ENCODE results near the gene ICAM3. TPM values are rescaled to one million over a fixed set of nuclear protein-coding genes. Genes with fewer than 3 reads are reported as not detected.

ICAM3 gene
- polyA plus RNA-seq, 1 donor (not counting 4 experiments of a cell fraction or from before 2014, with no cell fraction given), result 4.7 TPM

DNA sequence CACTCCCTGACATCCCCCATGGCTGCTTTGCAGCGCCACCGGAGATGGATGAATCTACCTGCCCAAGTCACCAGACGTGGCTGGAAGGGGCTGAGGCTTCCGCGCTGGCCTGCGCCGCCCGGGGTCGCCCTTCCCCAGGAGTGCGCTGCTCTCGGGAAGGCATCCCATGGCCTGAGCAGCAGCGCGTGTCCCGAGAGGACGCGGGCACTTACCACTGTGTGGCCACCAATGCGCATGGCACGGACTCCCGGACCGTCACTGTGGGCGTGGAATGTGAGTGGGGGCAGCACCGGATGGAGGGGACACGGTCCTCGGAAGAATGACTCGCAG lies 45.1 kb downstream of the ICAM3 start:
- peaks cover 19% of the 10 kb centered on the region for H3K4me1 ChIP-seq (ENCODE audit: control insufficient read depth, extremely low read depth, insufficient read depth, low read length)
- DNase-seq (ENCODE audit: low read depth, low spot score) (no peak), FAIRE-seq (no peak)
- H3K9me3 ChIP-seq (ENCODE audit: control insufficient read depth, low read depth, low read length), result no peaks in the 10 kb centered on the region
- H3K27me3 ChIP-seq (ENCODE audit: control insufficient read depth, extremely low read depth, insufficient read depth, low read length), result peaks cover 74% of the 10 kb centered on the region
- dilution Hi-C loops (cut with MboI; ENCODE audit: extremely low pct_ligation_motif_present, low sequenced_read_pairs), result no loop called here
- H3K4me3 ChIP-seq (ENCODE audit: control insufficient read depth in 2 of 3, extremely low read depth in 1 of 3, insufficient read depth in 2 of 3, low read depth in 1 of 3, low read length in 3 of 3), result no peak overlapping the region
- H4K20me1 ChIP-seq (ENCODE audit: control insufficient read depth, extremely low read depth, insufficient read depth, low read length), result no peaks in the 10 kb centered on the region
- H3K9ac ChIP-seq (ENCODE audit: control insufficient read depth, extremely low read depth, insufficient read depth, low read length), result no peak overlapping the region
- no peak overlapping the region for H3K27ac ChIP-seq (ENCODE audit: control insufficient read depth, insufficient read depth, low read length)
- no peaks in the 10 kb centered on the region for H3K79me2 ChIP-seq (ENCODE audit: control insufficient read depth, insufficient read depth, low read length)
- TF ChIP-seq CTCF (optimal IDR thresholded peaks at IDR 0.05 in 1 of 3, IDR thresholded peaks at IDR 0.05 in 1 of 3, conservative IDR thresholded peaks at IDR 0.05 in 1 of 3; ENCODE audit: extremely low read depth in 1 of 3, insufficient read depth in 2 of 3, low read length in 3 of 3) (peak in 1 of 3 experiments; percentile 39), EZH2 (IDR thresholded peaks at IDR 0.05; ENCODE audit: low read length) (peak; percentile 46)
- H3K4me2 ChIP-seq (ENCODE audit: control insufficient read depth, extremely low read depth, insufficient read depth, low read depth, low read length), result no peak overlapping the region
- no peaks in the 10 kb centered on the region for H3K36me3 ChIP-seq (ENCODE audit: control insufficient read depth in 2 of 2, extremely low read depth in 1 of 2, insufficient read depth in 2 of 2, low read length in 2 of 2)
- H2AFZ ChIP-seq (ENCODE audit: control insufficient read depth, low read length), result no peak overlapping the region
- no peaks in the 10 kb centered on the region for H3K9me1 ChIP-seq (ENCODE audit: control insufficient read depth, extremely low read depth, insufficient read depth, low read length)

DNA sequence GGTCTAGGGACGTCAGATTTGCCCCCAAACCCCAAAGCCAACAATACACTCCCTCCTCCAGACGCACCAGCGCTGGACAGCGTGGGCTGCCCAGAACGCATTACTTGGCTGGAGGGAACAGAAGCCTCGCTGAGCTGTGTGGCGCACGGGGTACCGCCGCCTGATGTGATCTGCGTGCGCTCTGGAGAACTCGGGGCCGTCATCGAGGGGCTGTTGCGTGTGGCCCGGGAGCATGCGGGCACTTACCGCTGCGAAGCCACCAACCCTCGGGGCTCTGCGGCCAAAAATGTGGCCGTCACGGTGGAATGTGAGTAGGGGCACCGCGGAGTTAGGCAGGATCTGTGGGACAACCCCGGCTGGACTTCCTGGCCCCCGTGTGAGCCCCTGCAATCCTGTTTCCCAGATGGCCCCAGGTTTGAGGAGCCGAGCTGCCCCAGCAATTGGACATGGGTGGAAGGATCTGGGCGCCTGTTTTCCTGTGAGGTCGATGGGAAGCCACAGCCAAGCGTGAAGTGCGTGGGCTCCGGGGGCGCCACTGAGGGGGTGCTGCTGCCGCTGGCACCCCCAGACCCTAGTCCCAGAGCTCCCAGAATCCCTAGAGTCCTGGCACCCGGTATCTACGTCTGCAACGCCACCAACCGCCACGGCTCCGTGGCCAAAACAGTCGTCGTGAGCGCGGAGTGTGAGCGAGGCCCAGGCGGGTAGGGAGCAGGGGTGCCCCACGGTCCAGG lies 45.6 kb downstream of the ICAM3 start:
- Histone ChIP-seq H4K20me1 (ENCODE audit: control insufficient read depth, extremely low read depth, insufficient read depth, low read length) (no peaks in the 10 kb centered on the region), H3K27ac (ENCODE audit: control insufficient read depth, insufficient read depth, low read length) (no peak overlapping the region), H3K9me1 (ENCODE audit: control insufficient read depth, extremely low read depth, insufficient read depth, low read length) (no peaks in the 10 kb centered on the region), H3K4me2 (ENCODE audit: control insufficient read depth, extremely low read depth, insufficient read depth, low read depth, low read length) (no peak overlapping the region), H3K27me3 (ENCODE audit: control insufficient read depth, extremely low read depth, insufficient read depth, low read length) (peaks cover 77% of the 10 kb centered on the region), H3K79me2 (ENCODE audit: control insufficient read depth, insufficient read depth, low read length) (no peaks in the 10 kb centered on the region), H3K4me3 (ENCODE audit: control insufficient read depth in 2 of 3, extremely low read depth in 1 of 3, insufficient read depth in 2 of 3, low read depth in 1 of 3, low read length in 3 of 3) (no peak overlapping the region), H2AFZ (ENCODE audit: control insufficient read depth, low read length) (no peak overlapping the region), H3K4me1 (ENCODE audit: control insufficient read depth, extremely low read depth, insufficient read depth, low read length) (peaks cover 22% of the 10 kb centered on the region), H3K9ac (ENCODE audit: control insufficient read depth, extremely low read depth, insufficient read depth, low read length) (no peak overlapping the region), H3K36me3 (ENCODE audit: control insufficient read depth in 2 of 2, extremely low read depth in 1 of 2, insufficient read depth in 2 of 2, low read length in 2 of 2) (no peaks in the 10 kb centered on the region), H3K9me3 (ENCODE audit: control insufficient read depth, low read depth, low read length) (no peaks in the 10 kb centered on the region)
- TF ChIP-seq EZH2 (IDR thresholded peaks at IDR 0.05; ENCODE audit: low read length), result no peak
- no peak for TF ChIP-seq CTCF (optimal IDR thresholded peaks at IDR 0.05 in 1 of 3, IDR thresholded peaks at IDR 0.05 in 1 of 3, conservative IDR thresholded peaks at IDR 0.05 in 1 of 3; ENCODE audit: extremely low read depth in 1 of 3, insufficient read depth in 2 of 3, low read length in 3 of 3)
- dilution Hi-C loops (cut with MboI; ENCODE audit: extremely low pct_ligation_motif_present, low sequenced_read_pairs), result no loop called here
- FAIRE-seq (no peak), DNase-seq (ENCODE audit: low read depth, low spot score) (no peak)

Data from keratinocyte (primary cell).